ENCODE results near the gene RAD54L.

DNA sequence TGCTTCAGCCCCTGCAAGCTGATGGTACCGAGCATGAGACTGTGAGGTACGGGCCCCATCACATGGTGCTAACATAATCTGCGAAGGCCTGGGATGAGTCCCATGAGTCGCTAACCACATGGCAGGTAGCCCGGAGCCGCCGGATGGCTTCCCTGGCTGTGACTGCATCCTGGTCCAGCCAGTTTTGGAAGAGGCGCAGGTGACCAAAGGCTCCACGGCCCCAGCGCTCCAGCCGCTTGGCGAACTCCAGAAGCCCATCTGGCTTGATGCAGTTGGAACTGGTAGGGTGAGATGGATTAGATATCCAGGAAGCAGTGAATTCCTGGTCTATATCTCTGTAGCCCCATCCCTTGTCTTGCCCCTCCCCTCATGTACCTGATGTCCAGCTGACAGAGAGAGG, 31.2 kb downstream of the RAD54L start:
- no peak for TF ChIP-seq EZH2 (IDR thresholded peaks at IDR 0.05; ENCODE audit: insufficient read depth, poor library complexity, severe bottlenecking)
- no peak for TF ChIP-seq EZH2phosphoT487 (IDR thresholded peaks at IDR 0.05; ENCODE audit: insufficient read depth, low read depth)

Measured in GM23248 (cell line).